SK-N-SH treated with all-trans-retinoic acid at 6 μM for 48 hours (cell line): ENCODE measurements around the gene MORC1.

Source experiments
- ATAC-seq: fragments of 200-7000 bp; cut with Tn5 transposase; 3 replicates; pipeline ENCODE4 v1.9.1; 2020; ENCODE audit warnings: mild to moderate bottlenecking, moderate library complexity
- ARNTL ChIP-seq: fragments of 450-650 bp; formaldehyde crosslinking; IDR thresholded peaks from 2 replicates; pipeline ENCODE4 v1.5.0; 2020; ENCODE audit warnings: low read depth, mild to moderate bottlenecking, moderate library complexity, borderline replicate concordance
- CREB5 ChIP-seq: fragments of 250-450 bp; sonication (Bioruptor Pico); IDR thresholded peaks from 2 replicates; pipeline ENCODE4 v1.5.1; 2020; ENCODE audit warnings: low read depth, mild to moderate bottlenecking, moderate library complexity
- CSDC2 ChIP-seq: fragments of 250-450 bp; sonication (Bioruptor Pico); IDR thresholded peaks from 2 replicates; pipeline ENCODE4 v1.5.0; 2020; ENCODE audit warnings: mild to moderate bottlenecking, moderate library complexity
- ESRRG ChIP-seq: fragments of 250-450 bp; sonication (Bioruptor Pico); IDR thresholded peaks from 2 replicates; pipeline ENCODE4 v1.6.1; 2021; ENCODE audit warnings: mild to moderate bottlenecking
- ISL1 ChIP-seq: fragments of 250-450 bp; sonication (Bioruptor Pico); IDR thresholded peaks from 2 replicates; pipeline ENCODE4 v2.1.2; 2022; ENCODE audit warnings: mild to moderate bottlenecking, moderate library complexity
- OSR1 ChIP-seq: fragments of 250-450 bp; sonication (Bioruptor Pico); IDR thresholded peaks from 2 replicates; pipeline ENCODE4 v1.8.0; 2022; ENCODE audit warnings: moderate library complexity, mild to moderate bottlenecking, inconsistent platforms
- POU6F1 ChIP-seq: fragments of 250-450 bp; sonication (Bioruptor Pico); IDR thresholded peaks from 2 replicates; pipeline ENCODE4 v1.8.0; 2021; ENCODE audit warnings: low read depth, mild to moderate bottlenecking, moderate library complexity, borderline replicate concordance
- PPARA ChIP-seq: fragments of 250-450 bp; sonication (Bioruptor Pico); IDR thresholded peaks from 2 replicates; pipeline ENCODE4 v1.5.0; 2020; ENCODE audit warnings: mild to moderate bottlenecking, borderline replicate concordance
- RARB ChIP-seq: fragments of 250-450 bp; sonication (Bioruptor Pico); IDR thresholded peaks from 2 replicates; pipeline ENCODE4 v1.8.0; 2021; ENCODE audit warnings: mild to moderate bottlenecking, moderate library complexity
- SNAI2 ChIP-seq: fragments of 250-450 bp; sonication (Bioruptor Pico); IDR thresholded peaks from 2 replicates; pipeline ENCODE4 v1.5.0; 2020; ENCODE audit warnings: mild to moderate bottlenecking, moderate library complexity
- TCF4 ChIP-seq: fragments of 250-450 bp; sonication (Bioruptor Pico); IDR thresholded peaks from 2 replicates; pipeline ENCODE4 v1.8.0; 2021; ENCODE audit warnings: mild to moderate bottlenecking, moderate library complexity, borderline replicate concordance
- TOX ChIP-seq: fragments of 250-450 bp; sonication (Bioruptor Pico); IDR thresholded peaks from 2 replicates; pipeline ENCODE4 v1.8.0; 2021; ENCODE audit warnings: mild to moderate bottlenecking, moderate library complexity, borderline replicate concordance
- ZC3H10 ChIP-seq: fragments of 250-450 bp; sonication (Bioruptor Pico); IDR thresholded peaks from 2 replicates; pipeline ENCODE4 v1.5.1; 2021; ENCODE audit warnings: mild to moderate bottlenecking, moderate library complexity
- ZFP3 ChIP-seq: fragments of 250-450 bp; sonication (Bioruptor Pico); IDR thresholded peaks from 2 replicates; pipeline ENCODE4 v1.5.0; 2020; ENCODE audit warnings: mild to moderate bottlenecking, moderate library complexity
- ZNF565 ChIP-seq: fragments of 450-650 bp; formaldehyde crosslinking; conservative IDR thresholded peaks from 2 replicates; pipeline ENCODE4 v1.5.0; 2020; ENCODE audit warnings: low read depth, mild to moderate bottlenecking, moderate library complexity
- ZNF70 ChIP-seq: fragments of 450-650 bp; formaldehyde crosslinking; IDR thresholded peaks from 2 replicates; pipeline ENCODE4 v1.5.0; 2020; ENCODE audit warnings: mild to moderate bottlenecking, moderate library complexity
- ZNF8 ChIP-seq: fragments of 450-650 bp; formaldehyde crosslinking; IDR thresholded peaks from 2 replicates; pipeline ENCODE4 v1.5.0; 2020; ENCODE audit warnings: mild to moderate bottlenecking, moderate library complexity
- TF ChIP-seq, protein P1 (sequence below): fragments of 250-450 bp; sonication (Bioruptor Pico); IDR thresholded peaks from 2 replicates; pipeline ENCODE4 v1.8.0; 2020; ENCODE audit warnings: mild to moderate bottlenecking, moderate library complexity, borderline replicate concordance
- TF ChIP-seq, protein P2 (sequence below): fragments of 250-450 bp; sonication (Bioruptor Pico); IDR thresholded peaks from 2 replicates; pipeline ENCODE4 v1.5.1; 2021; ENCODE audit warnings: mild to moderate bottlenecking, moderate library complexity

MORC1 gene

DNA sequence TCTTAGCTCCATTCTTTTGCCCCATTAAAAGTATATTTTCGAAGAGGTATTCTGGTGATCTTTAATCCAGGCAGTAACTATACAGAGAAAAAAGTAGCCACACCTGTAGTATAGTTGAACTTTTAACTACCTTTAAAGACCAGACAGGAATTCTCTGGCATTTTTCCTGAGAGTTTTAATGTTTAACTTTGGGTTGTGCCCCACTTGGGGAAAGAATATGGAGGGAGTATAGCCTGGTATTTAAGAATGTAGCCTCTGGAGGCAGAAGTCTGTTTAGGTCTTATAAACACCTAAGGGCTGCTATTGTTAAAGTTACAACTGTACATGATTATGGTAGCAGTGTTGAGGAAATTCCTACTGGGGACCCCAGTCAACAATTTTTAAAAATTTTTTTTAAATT is 37.9 kb upstream of the MORC1 start:
- ATAC-seq: no peak
- TF ChIP-seq ESRRG (CRISPR knock-in tag) (no peak), ZFP3 (CRISPR knock-in tag) (no peak), PPARA (CRISPR knock-in tag) (no peak), OSR1 (CRISPR knock-in tag) (no peak), POU6F1 (CRISPR knock-in tag) (no peak)

- ATAC-seq: no peak
- no peak for TF ChIP-seq ISL1 (CRISPR knock-in tag)
- TF ChIP-seq ESRRG (CRISPR knock-in tag): no peak
- TF ChIP-seq ZNF70 (CRISPR knock-in tag): no peak
- no peak for TF ChIP-seq ZNF565 (CRISPR knock-in tag)
- no peak for TF ChIP-seq SNAI2 (CRISPR knock-in tag)
- TF ChIP-seq TOX (CRISPR knock-in tag): no peak
- TF ChIP-seq, protein P1, sequence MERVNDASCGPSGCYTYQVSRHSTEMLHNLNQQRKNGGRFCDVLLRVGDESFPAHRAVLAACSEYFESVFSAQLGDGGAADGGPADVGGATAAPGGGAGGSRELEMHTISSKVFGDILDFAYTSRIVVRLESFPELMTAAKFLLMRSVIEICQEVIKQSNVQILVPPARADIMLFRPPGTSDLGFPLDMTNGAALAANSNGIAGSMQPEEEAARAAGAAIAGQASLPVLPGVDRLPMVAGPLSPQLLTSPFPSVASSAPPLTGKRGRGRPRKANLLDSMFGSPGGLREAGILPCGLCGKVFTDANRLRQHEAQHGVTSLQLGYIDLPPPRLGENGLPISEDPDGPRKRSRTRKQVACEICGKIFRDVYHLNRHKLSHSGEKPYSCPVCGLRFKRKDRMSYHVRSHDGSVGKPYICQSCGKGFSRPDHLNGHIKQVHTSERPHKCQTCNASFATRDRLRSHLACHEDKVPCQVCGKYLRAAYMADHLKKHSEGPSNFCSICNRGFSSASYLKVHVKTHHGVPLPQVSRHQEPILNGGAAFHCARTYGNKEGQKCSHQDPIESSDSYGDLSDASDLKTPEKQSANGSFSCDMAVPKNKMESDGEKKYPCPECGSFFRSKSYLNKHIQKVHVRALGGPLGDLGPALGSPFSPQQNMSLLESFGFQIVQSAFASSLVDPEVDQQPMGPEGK: no peak
- TF ChIP-seq, protein P2, sequence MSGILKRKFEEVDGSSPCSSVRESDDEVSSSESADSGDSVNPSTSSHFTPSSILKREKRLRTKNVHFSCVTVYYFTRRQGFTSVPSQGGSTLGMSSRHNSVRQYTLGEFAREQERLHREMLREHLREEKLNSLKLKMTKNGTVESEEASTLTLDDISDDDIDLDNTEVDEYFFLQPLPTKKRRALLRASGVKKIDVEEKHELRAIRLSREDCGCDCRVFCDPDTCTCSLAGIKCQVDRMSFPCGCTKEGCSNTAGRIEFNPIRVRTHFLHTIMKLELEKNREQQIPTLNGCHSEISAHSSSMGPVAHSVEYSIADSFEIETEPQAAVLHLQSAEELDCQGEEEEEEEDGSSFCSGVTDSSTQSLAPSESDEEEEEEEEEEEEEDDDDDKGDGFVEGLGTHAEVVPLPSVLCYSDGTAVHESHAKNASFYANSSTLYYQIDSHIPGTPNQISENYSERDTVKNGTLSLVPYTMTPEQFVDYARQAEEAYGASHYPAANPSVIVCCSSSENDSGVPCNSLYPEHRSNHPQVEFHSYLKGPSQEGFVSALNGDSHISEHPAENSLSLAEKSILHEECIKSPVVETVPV (CRISPR knock-in tag): no peak
- TF ChIP-seq CREB5 (CRISPR knock-in tag): no peak
- TF ChIP-seq ZFP3 (CRISPR knock-in tag): no peak
- TF ChIP-seq ARNTL (CRISPR knock-in tag): no peak
- no peak for TF ChIP-seq OSR1 (CRISPR knock-in tag)
- no peak for TF ChIP-seq CSDC2 (CRISPR knock-in tag)
- no peak for TF ChIP-seq POU6F1 (CRISPR knock-in tag)
- no peak for TF ChIP-seq ZNF8 (CRISPR knock-in tag)
- TF ChIP-seq RARB (CRISPR knock-in tag): no peak
- no peak for TF ChIP-seq TCF4
- no peak for TF ChIP-seq ZC3H10 (CRISPR knock-in tag)
- no peak for TF ChIP-seq PPARA (CRISPR knock-in tag)
Observed at GRCh38 chr3:109154979-109155378, 37.0 kb upstream of the MORC1 start.

GRCh38 chr3:109152320-109152719 is 34.4 kb upstream of the MORC1 start:
- no peak for TF ChIP-seq ZNF565 (CRISPR knock-in tag)
- TF ChIP-seq CSDC2 (CRISPR knock-in tag): no peak
- no peak for TF ChIP-seq RARB (CRISPR knock-in tag)
- TF ChIP-seq, protein P1: no peak
- TF ChIP-seq ZC3H10 (CRISPR knock-in tag): no peak
- no peak for ATAC-seq
